ENCODE data around the gene SCGN. TPM values are rescaled to one million over a fixed set of nuclear protein-coding genes. Genes with fewer than 3 reads are reported as not detected.

Gene SCGN
- total and polyA plus RNA-seq, 4 donors, result 0.07 to 2.7 (median 0.13) TPM

DNA sequence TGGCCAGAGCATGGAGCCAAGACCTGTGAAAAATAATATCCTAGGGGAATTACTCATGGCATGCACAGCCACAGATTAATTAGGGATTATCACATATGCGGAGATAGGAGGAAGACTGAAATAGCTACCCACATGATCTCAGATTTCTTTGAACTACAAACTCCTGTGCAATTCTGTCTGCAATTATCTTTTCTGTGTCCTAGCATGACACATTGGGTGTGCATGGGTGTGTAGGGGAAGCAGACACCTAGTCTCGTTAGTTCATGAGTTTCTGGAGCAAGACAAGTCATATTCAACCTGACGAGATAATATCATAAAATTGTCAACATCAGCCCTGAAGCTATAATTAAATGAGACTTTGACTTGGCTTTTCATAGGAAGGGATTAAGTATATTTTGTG, 98.9 kb downstream of the SCGN start:
- H3K36me3 ChIP-seq (ENCODE audit: control insufficient read depth in 4 of 4, insufficient read depth in 4 of 4, low read length in 4 of 4), result no peaks in the 10 kb centered on the region
- no peak for ATAC-seq (ENCODE audit: insufficient read depth, low FRiP score)
- WGBS, 2 donors, result 59 to 62% methylated on average over 3 of the region's 3 CpGs
- H3K4me1 ChIP-seq (ENCODE audit: control insufficient read depth in 5 of 5, insufficient read depth in 5 of 5, low read length in 5 of 5), result no peaks in the 10 kb centered on the region
- no peak for TF ChIP-seq CTCF (IDR thresholded peaks at IDR 0.05; ENCODE audit: control extremely low read depth, extremely low read depth)
- H3K27ac ChIP-seq (ENCODE audit: low read depth in 1 of 2, low read length in 1 of 2), result no peak overlapping the region
- no peak for DNase-seq
- H3K9me3 ChIP-seq (ENCODE audit: control insufficient read depth in 4 of 4, insufficient read depth in 3 of 4, low read length in 3 of 4), result no peaks in the 10 kb centered on the region
- H3K4me3 ChIP-seq, result no peak overlapping the region
- H3K9ac ChIP-seq (ENCODE audit: insufficient read depth in 1 of 2, low read length in 2 of 2), result no peak overlapping the region
- no peaks in the 10 kb centered on the region for H3K27me3 ChIP-seq (ENCODE audit: control insufficient read depth in 3 of 3, insufficient read depth in 3 of 3, low read length in 2 of 3)

Other genes with a start within 250 kb of the SCGN start
- not detected for gene SLC17A4, start 102.5 kb downstream of the SCGN start, total RNA-seq
- gene SLC17A4, start 102.5 kb downstream of the SCGN start, polyA plus RNA-seq, result not detected
- gene SLC17A1, start 179.8 kb downstream of the SCGN start, total RNA-seq, result not detected
- gene SLC17A1, start 179.8 kb downstream of the SCGN start, polyA plus RNA-seq, result not detected
- not detected for gene SLC17A3, start 222.0 kb downstream of the SCGN start, total RNA-seq
- not detected for gene SLC17A3, start 222.0 kb downstream of the SCGN start, polyA plus RNA-seq

Measured in lung (tissue), 12 donors.